ENCODE results near the gene HNRNPD. TPM values are rescaled to one million over a fixed set of nuclear protein-coding genes. Genes with fewer than 3 reads are reported as not detected.
"Not testable (repeated sequence)": the region's sequence is repeated elsewhere in the genome, so short reads cannot be mapped to it uniquely, and the experiment has no call there.

Gene HNRNPD
- total and polyA plus RNA-seq, 5 donors from 2014 or later: 193 to 270 (median 209) TPM

DNA sequence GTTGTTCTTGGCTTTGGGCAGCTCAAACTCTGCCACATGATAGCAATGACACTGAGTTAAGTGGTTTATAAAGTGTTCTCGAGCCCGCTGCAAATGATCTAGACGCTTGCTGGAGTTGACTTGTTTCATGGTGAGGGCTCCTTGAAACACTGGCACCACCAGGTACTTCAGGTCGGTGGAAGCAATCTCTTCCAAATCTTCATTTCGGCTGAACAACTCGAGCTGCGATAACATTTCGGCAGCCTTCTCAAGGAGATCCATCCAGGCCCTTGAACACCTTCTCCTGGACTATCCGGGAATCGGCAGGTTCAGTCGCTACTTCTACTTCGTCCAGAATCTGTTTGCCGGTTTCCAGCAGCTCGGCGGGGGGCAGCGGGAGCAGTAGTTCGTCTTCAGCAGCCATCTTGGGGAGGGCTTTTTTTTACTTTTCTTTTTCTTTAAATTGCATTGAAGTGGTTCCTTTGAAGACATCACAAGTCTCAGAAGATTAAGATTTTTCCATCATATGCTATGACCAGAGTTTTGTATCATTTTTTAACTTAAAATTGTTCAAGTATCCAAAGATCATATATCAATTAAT lies 28.5 kb upstream of the HNRNPD start:
- ATAC-seq (ENCODE audit: low read depth in 2 of 2): no peak
- H3K27ac ChIP-seq (ENCODE audit: insufficient read depth, low read length, poor library complexity, severe bottlenecking): no peak overlapping the region
- Mint-ChIP-seq H3K27me3 (peaks cover 36% of the 10 kb centered on the region), H3K4me3 (no peak overlapping the region), H3K27ac (no peak overlapping the region), H3K4me1 (no peaks in the 10 kb centered on the region), H3K36me3 (no peaks in the 10 kb centered on the region), H3K9me3 (no peaks in the 10 kb centered on the region)
- H3K27me3 ChIP-seq (ENCODE audit: control insufficient read depth, insufficient read depth, low read length): peaks cover 3% of the 10 kb centered on the region
- no peak overlapping the region for H3K4me3 ChIP-seq (ENCODE audit: low read depth, low read length)
- H3K9me3 ChIP-seq (ENCODE audit: control insufficient read depth in 2 of 2, low read length in 2 of 2): no peaks in the 10 kb centered on the region
- no peaks in the 10 kb centered on the region for H3K4me1 ChIP-seq (ENCODE audit: control insufficient read depth, insufficient read depth, low read length, poor library complexity, severe bottlenecking)
- DNase-seq: no peak
- no peaks in the 10 kb centered on the region for H3K36me3 ChIP-seq (ENCODE audit: control insufficient read depth, insufficient read depth, low read length)

DNA sequence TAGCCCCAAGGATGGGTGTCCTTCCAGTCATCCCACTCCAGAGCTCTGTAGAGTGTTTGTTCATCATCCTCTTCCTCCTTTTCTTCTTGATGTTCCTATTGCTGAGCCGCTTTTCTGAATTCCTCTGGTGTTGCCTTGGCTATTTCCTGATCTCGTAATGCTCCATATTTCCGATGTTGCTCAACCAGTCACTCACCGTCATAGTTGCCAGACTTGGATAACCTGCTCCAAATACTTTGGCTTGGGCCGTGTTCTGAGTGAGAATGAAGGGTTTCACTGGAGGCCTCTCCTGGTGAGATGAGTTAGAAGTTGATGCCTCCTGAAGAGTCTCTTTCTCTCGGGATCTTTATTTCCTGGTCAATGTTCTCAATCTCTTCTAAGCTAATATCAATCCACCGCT lies 27.8 kb upstream of the HNRNPD start:
- Mint-ChIP-seq H3K4me1 (no peaks in the 10 kb centered on the region), H3K4me3 (no peak overlapping the region), H3K27ac (peak overlapping the region in 1 of 3 donors; percentile 84), H3K36me3 (no peaks in the 10 kb centered on the region), H3K27me3 (peaks cover 36% of the 10 kb centered on the region), H3K9me3 (no peaks in the 10 kb centered on the region)
- Histone ChIP-seq H3K27ac (ENCODE audit: insufficient read depth, low read length, poor library complexity, severe bottlenecking) (no peak overlapping the region), H3K36me3 (ENCODE audit: control insufficient read depth, insufficient read depth, low read length) (no peaks in the 10 kb centered on the region), H3K4me1 (ENCODE audit: control insufficient read depth, insufficient read depth, low read length, poor library complexity, severe bottlenecking) (no peaks in the 10 kb centered on the region), H3K9me3 (ENCODE audit: control insufficient read depth in 2 of 2, low read length in 2 of 2) (no peaks in the 10 kb centered on the region), H3K4me3 (ENCODE audit: low read depth, low read length) (no peak overlapping the region), H3K27me3 (ENCODE audit: control insufficient read depth, insufficient read depth, low read length) (peaks cover 3% of the 10 kb centered on the region)
- ATAC-seq (ENCODE audit: low read depth in 2 of 2) (no peak), DNase-seq (no peak)

DNA sequence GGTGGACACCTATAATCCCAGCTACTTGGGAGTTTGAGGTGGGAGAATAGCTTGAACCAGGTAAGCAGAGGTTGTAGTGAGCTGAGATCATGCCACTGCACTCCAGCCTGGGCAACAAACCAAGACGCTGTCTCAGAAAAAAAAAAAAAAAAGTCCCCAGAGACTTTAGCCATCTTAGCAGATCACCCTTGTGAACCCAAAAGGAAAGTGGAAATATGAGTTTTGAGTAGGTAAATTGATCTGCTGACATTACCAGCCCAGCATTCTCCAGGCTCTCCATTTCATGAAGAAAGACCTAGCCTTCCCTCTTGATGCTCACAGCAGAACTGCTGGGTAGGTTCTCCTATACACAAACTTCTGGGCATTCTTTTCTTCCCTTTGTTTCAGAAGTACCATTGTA lies 24.5 kb upstream of the HNRNPD start:
- Histone ChIP-seq H3K4me1 (ENCODE audit: control insufficient read depth, insufficient read depth, low read length, poor library complexity, severe bottlenecking) (no peaks in the 10 kb centered on the region), H3K9me3 (ENCODE audit: control insufficient read depth in 2 of 2, low read length in 2 of 2) (no peaks in the 10 kb centered on the region), H3K36me3 (ENCODE audit: control insufficient read depth, insufficient read depth, low read length) (no peaks in the 10 kb centered on the region), H3K4me3 (ENCODE audit: low read depth, low read length) (no peak overlapping the region), H3K27ac (ENCODE audit: insufficient read depth, low read length, poor library complexity, severe bottlenecking) (no peak overlapping the region), H3K27me3 (ENCODE audit: control insufficient read depth, insufficient read depth, low read length) (peaks cover 3% of the 10 kb centered on the region)
- no peak overlapping the region for H3K27ac Mint-ChIP-seq
- H3K27me3 Mint-ChIP-seq: peaks cover 36% of the 10 kb centered on the region
- H3K36me3 Mint-ChIP-seq: no peaks in the 10 kb centered on the region
- no peak overlapping the region for H3K4me3 Mint-ChIP-seq
- DNase-seq (no peak), ATAC-seq (ENCODE audit: low read depth in 2 of 2) (no peak)
- H3K9me3 Mint-ChIP-seq: no peaks in the 10 kb centered on the region
- no peaks in the 10 kb centered on the region for H3K4me1 Mint-ChIP-seq

DNA sequence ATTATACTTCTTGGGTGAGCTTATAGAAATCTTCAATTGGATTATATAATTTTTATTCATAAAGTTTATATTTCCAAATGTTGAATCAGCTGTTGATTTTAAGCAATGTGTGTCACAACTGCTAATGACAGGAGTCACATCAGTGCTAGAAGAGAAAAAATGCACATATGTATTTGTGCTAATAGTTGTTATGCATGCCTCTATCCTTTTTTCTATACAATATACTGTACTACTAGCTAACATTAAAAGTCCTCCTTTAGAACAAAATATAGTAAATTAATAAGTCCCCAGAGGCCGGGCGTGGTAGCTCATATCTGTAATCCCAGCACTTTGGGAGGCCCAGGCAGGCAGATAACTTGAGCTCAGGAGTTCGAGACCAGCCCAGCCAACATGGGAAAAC lies 23.7 kb upstream of the HNRNPD start:
- ATAC-seq (ENCODE audit: low read depth in 2 of 2) (no peak), DNase-seq (no peak)
- peaks cover 34% of the 10 kb centered on the region for H3K27me3 Mint-ChIP-seq
- Histone ChIP-seq H3K27me3 (ENCODE audit: control insufficient read depth, insufficient read depth, low read length) (peaks cover 3% of the 10 kb centered on the region), H3K4me3 (ENCODE audit: low read depth, low read length) (no peak overlapping the region), H3K27ac (ENCODE audit: insufficient read depth, low read length, poor library complexity, severe bottlenecking) (no peak overlapping the region), H3K36me3 (ENCODE audit: control insufficient read depth, insufficient read depth, low read length) (no peaks in the 10 kb centered on the region), H3K9me3 (ENCODE audit: control insufficient read depth in 2 of 2, low read length in 2 of 2) (no peaks in the 10 kb centered on the region), H3K4me1 (ENCODE audit: control insufficient read depth, insufficient read depth, low read length, poor library complexity, severe bottlenecking) (no peaks in the 10 kb centered on the region)
- H3K9me3 Mint-ChIP-seq: no peaks in the 10 kb centered on the region
- H3K4me3 Mint-ChIP-seq: no peak overlapping the region
- H3K4me1 Mint-ChIP-seq: no peaks in the 10 kb centered on the region
- H3K27ac Mint-ChIP-seq: no peak overlapping the region
- H3K36me3 Mint-ChIP-seq: no peaks in the 10 kb centered on the region

DNA sequence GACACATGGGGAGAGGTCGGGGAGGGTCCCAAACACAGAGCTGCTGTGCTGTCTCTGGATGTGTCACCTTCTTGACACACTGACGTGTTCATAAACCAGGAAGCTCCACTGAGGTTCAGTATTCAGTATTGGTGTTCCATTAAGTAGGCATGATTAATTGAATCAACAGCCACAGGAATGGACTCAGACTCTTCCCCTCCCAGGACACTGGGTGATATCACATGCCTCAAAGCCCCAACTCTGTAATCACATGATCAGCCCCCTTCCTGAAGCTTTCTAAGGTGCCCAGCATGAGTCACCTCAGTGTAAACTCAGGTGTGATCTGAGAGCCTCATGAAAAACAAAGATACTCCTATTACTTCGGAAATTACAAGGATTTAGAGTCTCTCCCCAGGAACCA lies 21.1 kb upstream of the HNRNPD start:
- DNase-seq: no peak
- Histone ChIP-seq H3K27ac (ENCODE audit: insufficient read depth, low read length, poor library complexity, severe bottlenecking) (no peak overlapping the region), H3K4me3 (ENCODE audit: low read depth, low read length) (no peak overlapping the region), H3K4me1 (ENCODE audit: control insufficient read depth, insufficient read depth, low read length, poor library complexity, severe bottlenecking) (no peaks in the 10 kb centered on the region), H3K27me3 (ENCODE audit: control insufficient read depth, insufficient read depth, low read length) (no peaks in the 10 kb centered on the region), H3K36me3 (ENCODE audit: control insufficient read depth, insufficient read depth, low read length) (no peaks in the 10 kb centered on the region), H3K9me3 (ENCODE audit: control insufficient read depth in 2 of 2, low read length in 2 of 2) (no peaks in the 10 kb centered on the region)
- H3K27ac Mint-ChIP-seq: no peak overlapping the region
- no peaks in the 10 kb centered on the region for H3K9me3 Mint-ChIP-seq
- H3K36me3 Mint-ChIP-seq: no peaks in the 10 kb centered on the region
- H3K4me1 Mint-ChIP-seq: peaks cover 0 to 2% (median 0%) of the 10 kb centered on the region in 4 donors
- peaks cover 23% of the 10 kb centered on the region for H3K27me3 Mint-ChIP-seq
- H3K4me3 Mint-ChIP-seq: no peak overlapping the region
- ATAC-seq (ENCODE audit: low read depth in 2 of 2): no peak

DNA sequence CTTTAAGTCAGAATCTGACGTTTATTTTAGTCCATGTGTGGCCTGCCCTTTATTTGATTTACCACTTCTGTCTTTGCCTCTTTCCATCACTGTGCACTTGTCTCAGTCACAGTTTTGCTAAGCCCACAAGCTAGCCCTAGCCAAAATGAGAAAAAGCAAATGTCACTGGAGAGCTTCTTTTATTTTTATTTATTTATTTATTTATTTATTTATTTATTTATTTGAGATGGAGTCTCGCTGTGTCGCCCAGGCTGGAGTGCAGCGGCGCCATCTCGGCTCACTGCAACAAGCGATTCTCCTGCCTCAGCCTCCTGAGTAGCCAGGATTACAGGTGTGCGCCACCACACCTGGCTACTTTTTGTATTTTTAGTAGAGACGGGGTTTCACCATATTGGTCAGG lies 16.3 kb upstream of the HNRNPD start:
- not testable (repeated sequence) for H3K4me3 Mint-ChIP-seq; ATAC-seq (ENCODE audit: low read depth in 2 of 2); H3K36me3 Mint-ChIP-seq; H3K4me1 ChIP-seq (ENCODE audit: control insufficient read depth, insufficient read depth, low read length, poor library complexity, severe bottlenecking); H3K9me3 Mint-ChIP-seq; H3K27me3 Mint-ChIP-seq; H3K9me3 ChIP-seq (ENCODE audit: control insufficient read depth in 2 of 2, low read length in 2 of 2); H3K36me3 ChIP-seq (ENCODE audit: control insufficient read depth, insufficient read depth, low read length); H3K27ac ChIP-seq (ENCODE audit: insufficient read depth, low read length, poor library complexity, severe bottlenecking); H3K4me1 Mint-ChIP-seq; H3K27me3 ChIP-seq (ENCODE audit: control insufficient read depth, insufficient read depth, low read length); DNase-seq; H3K4me3 ChIP-seq (ENCODE audit: low read depth, low read length); H3K27ac Mint-ChIP-seq

DNA sequence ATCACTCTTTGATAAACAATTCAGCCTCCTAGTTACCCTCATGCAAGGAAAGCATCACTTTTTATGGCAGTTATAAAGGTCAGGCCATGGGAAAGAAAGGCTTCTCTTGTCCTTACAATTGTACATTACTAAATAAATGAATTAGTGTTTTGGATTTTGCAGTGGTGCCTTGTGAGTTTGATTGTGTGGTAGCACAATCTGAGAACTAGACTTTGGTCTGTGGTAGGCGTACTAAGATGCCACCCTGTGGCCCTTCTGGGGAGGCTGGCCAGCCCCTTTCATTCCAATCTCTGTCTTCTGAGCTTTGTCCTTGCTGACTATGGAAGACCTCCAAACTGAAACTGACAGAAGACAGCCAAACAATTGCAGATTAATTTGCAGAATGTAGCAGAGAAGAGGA lies 14.6 kb upstream of the HNRNPD start:
- Histone ChIP-seq H3K36me3 (ENCODE audit: control insufficient read depth, insufficient read depth, low read length) (no peaks in the 10 kb centered on the region), H3K4me1 (ENCODE audit: control insufficient read depth, insufficient read depth, low read length, poor library complexity, severe bottlenecking) (no peaks in the 10 kb centered on the region), H3K27me3 (ENCODE audit: control insufficient read depth, insufficient read depth, low read length) (peaks cover 5% of the 10 kb centered on the region), H3K27ac (ENCODE audit: insufficient read depth, low read length, poor library complexity, severe bottlenecking) (no peak overlapping the region), H3K4me3 (ENCODE audit: low read depth, low read length) (no peak overlapping the region), H3K9me3 (ENCODE audit: control insufficient read depth in 2 of 2, low read length in 2 of 2) (no peaks in the 10 kb centered on the region)
- DNase-seq (no peak), ATAC-seq (ENCODE audit: low read depth in 2 of 2) (no peak)
- H3K4me1 Mint-ChIP-seq: peaks cover 0 to 11% (median under 1%) of the 10 kb centered on the region in 4 donors
- H3K27me3 Mint-ChIP-seq: no peaks in the 10 kb centered on the region
- no peak overlapping the region for H3K27ac Mint-ChIP-seq
- peaks cover 0 to 2% (median 0%) of the 10 kb centered on the region in 7 donors for H3K9me3 Mint-ChIP-seq
- H3K36me3 Mint-ChIP-seq: peaks cover 6% of the 10 kb centered on the region
- no peak overlapping the region for H3K4me3 Mint-ChIP-seq

DNA sequence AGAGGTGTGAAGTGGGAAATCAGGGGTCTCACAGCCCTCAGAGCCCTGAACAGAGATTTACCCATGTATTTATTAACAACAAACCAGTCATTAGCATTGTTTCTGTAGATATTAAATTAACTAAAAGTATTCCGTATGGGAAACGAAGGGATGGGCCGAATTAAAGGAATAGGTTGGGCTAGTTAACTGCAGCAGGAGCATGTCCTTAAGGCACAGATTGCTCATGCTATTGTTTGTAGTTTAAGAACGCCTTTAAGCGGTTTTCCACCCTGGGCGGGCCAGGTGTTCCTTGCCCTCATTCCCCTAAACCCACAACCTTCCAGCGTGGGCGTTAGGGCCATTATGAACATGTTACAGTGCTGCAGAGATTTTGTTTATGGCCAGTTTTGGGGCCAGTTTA lies 12.5 kb upstream of the HNRNPD start:
- H3K27me3 Mint-ChIP-seq; H3K27ac Mint-ChIP-seq; H3K4me3 Mint-ChIP-seq; H3K36me3 ChIP-seq (ENCODE audit: control insufficient read depth, insufficient read depth, low read length); H3K27ac ChIP-seq (ENCODE audit: insufficient read depth, low read length, poor library complexity, severe bottlenecking); H3K27me3 ChIP-seq (ENCODE audit: control insufficient read depth, insufficient read depth, low read length); H3K36me3 Mint-ChIP-seq; H3K4me1 ChIP-seq (ENCODE audit: control insufficient read depth, insufficient read depth, low read length, poor library complexity, severe bottlenecking); H3K9me3 ChIP-seq (ENCODE audit: control insufficient read depth in 2 of 2, low read length in 2 of 2); H3K9me3 Mint-ChIP-seq; DNase-seq; ATAC-seq (ENCODE audit: low read depth in 2 of 2); H3K4me3 ChIP-seq (ENCODE audit: low read depth, low read length): not testable (repeated sequence)
- peaks cover 0 to 11% (median 5%) of the 10 kb centered on the region in 4 donors for H3K4me1 Mint-ChIP-seq

Measured in CD4-positive, CD25-positive, alpha-beta regulatory T cell (primary cell).